Uterus (tissue), 2 donors: Measurements from ENCODE around the gene LBHD2.

Experiments used
- POLR2A ChIP-seq, 2 donors: fragments of 450-650 bp; IDR thresholded peaks; one replicate each; pipeline ENCODE4 v1.6.1; 2016; ENCODE audit warnings: antibody characterized with exemption in 2 of 2, mild to moderate bottlenecking in 1 of 2, moderate library complexity in 1 of 2
- TF ChIP-seq, protein P1 (sequence below), 4 experiments: fragments of 200-600 bp in 2 of 4; fragments of 450-650 bp in 2 of 4; sonication (generic) in 2 of 4; IDR thresholded peaks; one replicate each; pipeline ENCODE4 v1.5.1; 2016 to 2019; ENCODE audit warnings: antibody characterized with exemption in 4 of 4, mild to moderate bottlenecking in 2 of 4, moderate library complexity in 1 of 4

DNA sequence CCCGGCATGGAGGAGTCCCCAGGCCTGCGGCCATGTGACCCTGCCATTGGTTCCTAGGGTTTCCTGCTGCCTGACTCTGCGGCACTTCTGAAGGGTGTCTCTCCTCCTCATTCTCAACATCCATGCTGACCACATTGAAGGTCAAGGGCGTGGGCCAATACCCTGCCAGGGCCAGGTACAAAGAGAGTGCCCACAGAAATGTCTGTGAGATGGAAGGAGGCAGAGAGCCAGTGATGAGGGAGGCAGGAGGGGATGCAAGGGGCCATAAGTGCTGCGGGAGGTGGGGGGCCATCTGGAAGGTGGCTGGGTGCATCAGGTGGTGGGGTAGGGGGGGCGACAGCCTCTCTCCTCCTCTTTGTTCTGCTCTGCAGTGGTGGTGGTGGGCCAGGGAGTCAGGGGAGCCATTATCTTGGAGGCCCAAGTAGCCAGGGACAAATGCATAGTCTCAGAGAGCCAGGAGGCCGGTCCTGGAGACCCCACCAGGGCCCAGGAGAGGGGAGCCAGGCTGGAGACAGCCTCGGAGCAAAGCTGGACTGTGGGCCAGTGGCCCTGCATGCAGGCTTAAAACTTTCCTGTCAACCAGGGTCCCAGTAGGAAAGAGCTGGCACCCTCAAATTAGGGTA lies 13.6 kb upstream of the LBHD2 start:
- TF ChIP-seq POLR2A (IDR thresholded peaks at IDR 0.05), result no peak
- TF ChIP-seq, protein P1, sequence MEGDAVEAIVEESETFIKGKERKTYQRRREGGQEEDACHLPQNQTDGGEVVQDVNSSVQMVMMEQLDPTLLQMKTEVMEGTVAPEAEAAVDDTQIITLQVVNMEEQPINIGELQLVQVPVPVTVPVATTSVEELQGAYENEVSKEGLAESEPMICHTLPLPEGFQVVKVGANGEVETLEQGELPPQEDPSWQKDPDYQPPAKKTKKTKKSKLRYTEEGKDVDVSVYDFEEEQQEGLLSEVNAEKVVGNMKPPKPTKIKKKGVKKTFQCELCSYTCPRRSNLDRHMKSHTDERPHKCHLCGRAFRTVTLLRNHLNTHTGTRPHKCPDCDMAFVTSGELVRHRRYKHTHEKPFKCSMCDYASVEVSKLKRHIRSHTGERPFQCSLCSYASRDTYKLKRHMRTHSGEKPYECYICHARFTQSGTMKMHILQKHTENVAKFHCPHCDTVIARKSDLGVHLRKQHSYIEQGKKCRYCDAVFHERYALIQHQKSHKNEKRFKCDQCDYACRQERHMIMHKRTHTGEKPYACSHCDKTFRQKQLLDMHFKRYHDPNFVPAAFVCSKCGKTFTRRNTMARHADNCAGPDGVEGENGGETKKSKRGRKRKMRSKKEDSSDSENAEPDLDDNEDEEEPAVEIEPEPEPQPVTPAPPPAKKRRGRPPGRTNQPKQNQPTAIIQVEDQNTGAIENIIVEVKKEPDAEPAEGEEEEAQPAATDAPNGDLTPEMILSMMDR (IDR thresholded peaks at IDR 0.05), result no peak
